Measurements from ENCODE around the gene PRR3. TPM values are rescaled to one million over a fixed set of nuclear protein-coding genes. Genes with fewer than 3 reads are reported as not detected.
"Not testable (repeated sequence)": the region's sequence is repeated elsewhere in the genome, so short reads cannot be mapped to it uniquely, and the experiment has no call there.

PRR3 gene
- total and polyA plus RNA-seq, 2 of the 4 experiments (the other 2 are of a cell fraction), result 7.2 to 17.3 TPM

DNA sequence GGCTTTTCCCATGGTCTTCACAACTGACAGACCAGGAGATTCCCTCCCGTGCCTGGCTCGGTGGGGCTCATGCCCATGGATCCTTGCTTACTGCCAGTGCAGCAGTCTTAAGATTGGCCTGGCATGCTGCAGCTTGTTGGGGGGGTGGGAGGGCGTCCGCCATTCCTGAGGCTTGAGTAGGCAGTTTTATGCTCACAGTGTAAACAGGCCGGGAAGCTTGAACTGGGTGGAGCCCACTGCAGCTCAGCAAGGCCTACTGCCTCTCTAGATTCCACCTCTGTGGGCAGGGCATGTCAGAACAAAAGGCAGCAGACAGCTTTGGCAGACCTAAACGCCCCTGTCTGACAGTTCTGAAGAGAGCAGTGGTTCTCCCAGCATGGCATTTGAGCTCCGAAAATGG, 36.0 kb upstream of the PRR3 start:
- dilution Hi-C loops (cut with HindIII; ENCODE audit: low sequenced_read_pairs, unreplicated experiment); H2AFZ ChIP-seq (replicated peaks; ENCODE audit: low read length, poor library complexity); H3K27me3 ChIP-seq (ENCODE audit: control insufficient read depth, insufficient read depth, low read length); H3K4me3 ChIP-seq (ENCODE audit: insufficient read depth, low read depth, low read length); H3K79me1 ChIP-seq (ENCODE audit: low read depth in 1 of 2, low read length in 2 of 2); H3K9me3 ChIP-seq (ENCODE audit: control insufficient read depth, insufficient read depth, low read length); H4K20me1 ChIP-seq (ENCODE audit: insufficient read depth, low read length); H3K36me3 ChIP-seq (ENCODE audit: control insufficient read depth, insufficient read depth, low read length); POLR2A ChIA-PET (ENCODE audit: unreplicated experiment); in situ Hi-C loops (cut with MboI; ENCODE audit: low sequenced_read_pairs); intact Hi-C loops (cut with micrococcal nuclease); BruUV-seq (replicated peaks); H3K9me1 ChIP-seq (ENCODE audit: insufficient read depth, low read length): not testable (repeated sequence)
- ATAC-seq (ENCODE audit: low read depth) (peak; percentile 82), DNase-seq (peak; percentile 78)
- H4K91ac ChIP-seq (ENCODE audit: insufficient read depth, low read depth, low read length), result peak overlapping the region; percentile 96
- CTCF ChIA-PET, result interaction anchor here (0.9 to 1.9 kb wide), 3 partner anchors 9 to 20 kb away, joined by 3 to 5 read pairs (median 3); no protein-coding TSS in a partner anchor
- H3K56ac ChIP-seq (ENCODE audit: extremely low read depth, insufficient read depth, low read length), result peak overlapping the region; percentile 59
- peak overlapping the region; percentile 98 for H2BK20ac ChIP-seq (ENCODE audit: low read depth, low read length)
- H3K27ac ChIP-seq (ENCODE audit: insufficient read depth, low read length), result peak overlapping the region; percentile 81
- 83% methylated on average over 1 of the region's 7 CpGs; no CpG with 5 or more reads in 1 of the 2 experiments for WGBS, 2 experiments (ENCODE audit: extremely low coverage in 2 of 2, insufficient read length in 1 of 2)
- peak overlapping the region; percentile 28; the same call in 1 of the 2 replicates for H3K4me2 ChIP-seq (ENCODE audit: low read depth, low read length)
- H3K23ac ChIP-seq (ENCODE audit: low read depth, low read length), result peak overlapping the region; percentile 97
- peak overlapping the region; percentile 78 for H2AK9ac ChIP-seq (replicated peaks; ENCODE audit: low read depth, low read length, poor library complexity)
- H2BK120ac ChIP-seq (ENCODE audit: low read depth, low read length), result peak overlapping the region; percentile 98
- H3K18ac ChIP-seq (ENCODE audit: low read depth, low read length), result peak overlapping the region; percentile 93
- H4K8ac ChIP-seq (ENCODE audit: low read depth in 2 of 2, low read length in 2 of 2), result peak overlapping the region; percentile 83 to 93
- H4K5ac ChIP-seq (ENCODE audit: low read depth, low read length), result peak overlapping the region; percentile 96
- peak overlapping the region; percentile 94 for H3K14ac ChIP-seq (replicated peaks; ENCODE audit: low read depth, low read length)
- peak overlapping the region; percentile 95 for H2AK5ac ChIP-seq (ENCODE audit: low read depth, low read length)
- H2BK15ac ChIP-seq (ENCODE audit: low read depth, low read length), result peak overlapping the region; percentile 99; the same call in 2 of the 3 replicates
- peaks cover 11% of the 10 kb centered on the region for H3K4me1 ChIP-seq (ENCODE audit: control insufficient read depth, insufficient read depth, low read length)
- H2BK5ac ChIP-seq (ENCODE audit: low read depth, low read length, poor library complexity, severe bottlenecking), result peak overlapping the region; percentile 93
- H3K9ac ChIP-seq (ENCODE audit: low read depth, low read length), result peak overlapping the region; percentile 3; the same call in 1 of the 2 replicates
- H3K4ac ChIP-seq (ENCODE audit: low read depth, low read length), result peak overlapping the region; percentile 98

DNA sequence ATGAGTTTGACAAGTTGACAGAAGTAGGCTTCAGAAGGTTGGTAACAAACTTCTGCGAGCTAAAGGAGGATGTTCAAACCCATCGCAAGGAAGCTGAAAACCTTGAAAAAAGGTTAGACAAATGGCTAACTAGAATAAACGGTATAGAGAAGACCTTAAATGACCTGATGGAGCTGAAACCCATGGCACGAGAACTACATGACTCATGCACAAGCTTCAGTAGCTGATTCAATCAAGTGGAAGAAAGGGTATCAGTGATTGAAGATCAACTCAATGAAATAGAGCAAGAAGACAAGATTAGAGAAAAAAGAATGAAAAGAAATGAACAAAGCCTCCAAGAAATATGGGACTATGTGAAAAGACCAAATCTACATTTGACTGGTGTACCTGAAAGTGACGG, 35.1 kb upstream of the PRR3 start:
- Histone ChIP-seq H2BK15ac (ENCODE audit: low read depth, low read length) (0 out of 3 replicates have a peak overlapping the region, but pooled peaks have one; percentile 31), H3K4me1 (ENCODE audit: control insufficient read depth, insufficient read depth, low read length) (peaks cover 11% of the 10 kb centered on the region), H4K5ac (ENCODE audit: low read depth, low read length) (peak overlapping the region; percentile 63; the same call in 1 of the 2 replicates), H3K4ac (ENCODE audit: low read depth, low read length) (peak overlapping the region; percentile 83; the same call in 1 of the 2 replicates), H2AK5ac (ENCODE audit: low read depth, low read length) (peak overlapping the region; percentile 15; the same call in 1 of the 2 replicates), H4K91ac (ENCODE audit: insufficient read depth, low read depth, low read length) (peak overlapping the region; percentile 72; the same call in 1 of the 2 replicates), H3K18ac (ENCODE audit: low read depth, low read length) (peak overlapping the region; percentile 64; the same call in 1 of the 2 replicates), H2BK5ac (ENCODE audit: low read depth, low read length, poor library complexity, severe bottlenecking) (peak overlapping the region; percentile 76), H2BK120ac (ENCODE audit: low read depth, low read length) (peak overlapping the region; percentile 82; the same call in 1 of the 2 replicates), H2BK20ac (ENCODE audit: low read depth, low read length) (peak overlapping the region; percentile 80; the same call in 1 of the 2 replicates), H4K8ac (ENCODE audit: low read depth in 2 of 2, low read length in 2 of 2) (peak overlapping the region in 1 of 2 experiments; percentile 67; a peak in 2 of 4 replicates), H3K14ac (replicated peaks; ENCODE audit: low read depth, low read length) (peak overlapping the region; percentile 41; the same call in 1 of the 2 replicates)
- BruUV-seq (replicated peaks); dilution Hi-C loops (cut with HindIII; ENCODE audit: low sequenced_read_pairs, unreplicated experiment); in situ Hi-C loops (cut with MboI; ENCODE audit: low sequenced_read_pairs); H3K9ac ChIP-seq (ENCODE audit: low read depth, low read length); H4K20me1 ChIP-seq (ENCODE audit: insufficient read depth, low read length); ATAC-seq (ENCODE audit: low read depth); H3K27ac ChIP-seq (ENCODE audit: insufficient read depth, low read length); H3K27me3 ChIP-seq (ENCODE audit: control insufficient read depth, insufficient read depth, low read length); H3K56ac ChIP-seq (ENCODE audit: extremely low read depth, insufficient read depth, low read length); H2AK9ac ChIP-seq (replicated peaks; ENCODE audit: low read depth, low read length, poor library complexity); H3K79me1 ChIP-seq (ENCODE audit: low read depth in 1 of 2, low read length in 2 of 2); H3K4me2 ChIP-seq (ENCODE audit: low read depth, low read length); H3K4me3 ChIP-seq (ENCODE audit: insufficient read depth, low read depth, low read length); intact Hi-C loops (cut with micrococcal nuclease); H2AFZ ChIP-seq (replicated peaks; ENCODE audit: low read length, poor library complexity); H3K9me3 ChIP-seq (ENCODE audit: control insufficient read depth, insufficient read depth, low read length); H3K23ac ChIP-seq (ENCODE audit: low read depth, low read length); POLR2A ChIA-PET (ENCODE audit: unreplicated experiment); H3K36me3 ChIP-seq (ENCODE audit: control insufficient read depth, insufficient read depth, low read length); H3K9me1 ChIP-seq (ENCODE audit: insufficient read depth, low read length): not testable (repeated sequence)
- CTCF ChIA-PET, result interaction anchor here (1.1 to 1.9 kb wide), 3 partner anchors 10 to 19 kb away, joined by 3 to 5 read pairs (median 5); no protein-coding TSS in a partner anchor
- WGBS, 2 experiments (ENCODE audit: extremely low coverage in 2 of 2, insufficient read length in 1 of 2), result no CpG with 5 or more reads among the region's 5 CpGs
- peak; percentile 32 for DNase-seq
